HepG2 (cell line): ENCODE data around the gene PSMA7. TPM values are rescaled to one million over a fixed set of nuclear protein-coding genes. Genes with fewer than 3 reads are reported as not detected.

Experiments used
- ATM ChIP-seq: fragments of 450-650 bp; IDR thresholded peaks from 2 replicates; pipeline ENCODE4 v1.7.1; 2017; ENCODE audit warnings: mild to moderate bottlenecking, borderline replicate concordance
- ERF ChIP-seq: IDR thresholded peaks from 2 replicates; pipeline ENCODE4 v1.6.1; 2018; ENCODE audit warnings: missing biosample characterization, missing genetic modification reagents
- IRF2 ChIP-seq: IDR thresholded peaks from 2 replicates; pipeline ENCODE4 v1.6.1; 2018; ENCODE audit warnings: missing genetic modification reagents, missing compliant biosample characterization
- KDM5B ChIP-seq: sonication (generic); formaldehyde crosslinking; IDR thresholded peaks from 2 replicates; pipeline ENCODE4 v1.4.0; 2020; ENCODE audit warnings: missing genetic modification reagents, mild to moderate bottlenecking, borderline replicate concordance
- MXD4 ChIP-seq: IDR thresholded peaks from 2 replicates; pipeline ENCODE4 v1.6.1; 2016; ENCODE audit warnings: mild to moderate bottlenecking, missing biosample characterization, missing genetic modification reagents
- NFE2 ChIP-seq: sonication (generic); formaldehyde crosslinking; IDR thresholded peaks from 2 replicates; pipeline ENCODE4 v1.4.0; 2020; ENCODE audit warnings: missing genetic modification reagents
- ZNF10 ChIP-seq: sonication (generic); formaldehyde crosslinking; IDR thresholded peaks from 2 replicates; pipeline ENCODE4 v1.4.0; 2020; ENCODE audit warnings: mild to moderate bottlenecking, low read depth, missing genetic modification reagents, borderline replicate concordance
- ZNF34 ChIP-seq: sonication (generic); formaldehyde crosslinking; IDR thresholded peaks from 2 replicates; pipeline ENCODE4 v1.4.0; 2020; ENCODE audit warnings: mild to moderate bottlenecking, missing genetic modification reagents, borderline replicate concordance
- ZNF354B ChIP-seq: sonication (generic); formaldehyde crosslinking; IDR thresholded peaks from 2 replicates; pipeline ENCODE4 v1.8.0; 2022; ENCODE audit warnings: mild to moderate bottlenecking, missing genetic modification reagents
- ZNF431 ChIP-seq: sonication (generic); formaldehyde crosslinking; IDR thresholded peaks from 2 replicates; pipeline ENCODE4 v1.9.0; 2022; ENCODE audit warnings: missing genetic modification reagents, low read depth, mild to moderate bottlenecking, borderline replicate concordance
- ZNF557 ChIP-seq: sonication (generic); formaldehyde crosslinking; IDR thresholded peaks from 2 replicates; pipeline ENCODE4 v1.4.0; 2020; ENCODE audit warnings: missing genetic modification reagents
- ZNF570 ChIP-seq: sonication (generic); formaldehyde crosslinking; IDR thresholded peaks from 2 replicates; pipeline ENCODE4 v1.4.0; 2020; ENCODE audit warnings: mild to moderate bottlenecking, missing genetic modification reagents, borderline replicate concordance
- ZNF772 ChIP-seq: sonication (generic); formaldehyde crosslinking; IDR thresholded peaks from 2 replicates; pipeline ENCODE4 v1.5.0; 2020; ENCODE audit warnings: mild to moderate bottlenecking, missing genetic modification reagents
- polyA plus RNA-seq, 8 experiments: library from polyadenylated mRNA; depleted of rRNA in 3 of 8; stranded (reverse) in 7 of 8; unstranded in 1 of 8; fragments of >200 nt; fragmentation: Illumina TruSeq in 4 of 8; extraction: Trizol in 4 of 8; gene quantifications; 2 replicates each; pipeline versions ENCODE4 v1.2.1 to v1.2.3, GENCODE V29; 2011 to 2016; ENCODE audit warnings: low read depth in 4 of 8, missing spikeins in 1 of 8, mixed read lengths in 1 of 8; ENCODE audit not compliant: insufficient read depth in 1 of 8
- total RNA-seq, 5 experiments: library from RNA; depleted of rRNA; stranded (reverse); fragments of >200 nt; fragmentation: Illumina TruSeq; extraction: Trizol; gene quantifications; 2 replicates each; pipeline ENCODE4 v1.2.3, GENCODE V29; 2016; ENCODE audit warnings: low read depth in 1 of 5
- TF ChIP-seq, protein P1 (sequence below): sonication (generic); formaldehyde crosslinking; IDR thresholded peaks from 2 replicates; pipeline ENCODE4 v1.5.1; 2020; ENCODE audit warnings: mild to moderate bottlenecking, missing genetic modification reagents
- TF ChIP-seq, protein P2 (sequence below): sonication (generic); formaldehyde crosslinking; IDR thresholded peaks from 2 replicates; pipeline ENCODE4 v1.4.0; 2020; ENCODE audit warnings: missing genetic modification reagents, mild to moderate bottlenecking, borderline replicate concordance
- TF ChIP-seq, protein P3 (sequence below): sonication (generic); formaldehyde crosslinking; IDR thresholded peaks from 2 replicates; pipeline ENCODE4 v1.4.0; 2020; ENCODE audit warnings: missing genetic modification reagents
- TF ChIP-seq, protein P4 (sequence below): sonication (generic); formaldehyde crosslinking; IDR thresholded peaks from 2 replicates; pipeline ENCODE4 v1.9.0; 2022; ENCODE audit warnings: low read depth, missing genetic modification reagents
- TF ChIP-seq, protein P5 (sequence below): sonication (generic); formaldehyde crosslinking; IDR thresholded peaks from 2 replicates; pipeline ENCODE4 v1.4.0; 2020; ENCODE audit warnings: missing genetic modification reagents

PSMA7 gene
- total and polyA plus RNA-seq, 2 of the 13 experiments (the other 11 are each of a cell fraction or from before 2014, with no cell fraction given), result 531 to 631 TPM

DNA sequence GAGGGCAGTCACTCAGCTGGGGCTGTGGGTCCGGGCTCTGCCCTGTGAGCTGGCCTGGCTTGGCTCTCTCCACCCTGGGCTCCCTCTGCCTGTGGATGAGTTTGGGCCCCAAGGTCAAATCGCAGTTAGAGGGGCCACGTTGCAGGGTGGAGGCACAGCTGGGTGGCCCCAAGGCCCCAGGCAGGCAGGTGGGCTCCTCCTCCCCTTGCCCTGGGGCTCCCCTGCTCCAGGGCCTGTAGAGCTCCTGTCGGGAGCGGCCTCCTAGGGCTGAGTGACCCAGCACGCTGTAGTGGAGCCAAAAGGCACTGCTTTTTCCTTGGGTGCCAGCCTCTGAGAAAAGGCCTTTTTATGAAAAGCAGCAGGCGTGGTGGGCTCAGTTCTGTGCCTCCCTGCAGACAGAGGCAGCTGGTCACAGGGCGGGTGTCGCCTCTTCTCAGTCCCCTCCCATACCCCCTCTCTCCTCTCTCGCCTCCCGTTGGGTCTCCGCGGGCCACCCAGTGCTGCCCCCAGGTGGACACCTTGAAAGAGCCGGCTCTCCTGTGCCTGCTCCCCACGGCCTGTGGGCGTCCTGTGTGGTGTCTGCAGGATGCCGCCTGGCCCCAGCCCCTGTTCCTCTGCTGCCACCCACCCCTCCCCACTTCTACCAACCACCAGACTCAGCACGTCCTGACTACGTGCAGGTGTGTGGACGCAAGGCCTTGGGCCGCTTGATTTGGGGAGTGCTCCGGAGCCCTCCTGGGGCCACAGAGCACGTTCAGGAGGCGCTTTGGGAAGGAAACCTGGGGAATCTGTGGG is 13.6 kb upstream of the PSMA7 start (continued):
- TF ChIP-seq, protein P1, sequence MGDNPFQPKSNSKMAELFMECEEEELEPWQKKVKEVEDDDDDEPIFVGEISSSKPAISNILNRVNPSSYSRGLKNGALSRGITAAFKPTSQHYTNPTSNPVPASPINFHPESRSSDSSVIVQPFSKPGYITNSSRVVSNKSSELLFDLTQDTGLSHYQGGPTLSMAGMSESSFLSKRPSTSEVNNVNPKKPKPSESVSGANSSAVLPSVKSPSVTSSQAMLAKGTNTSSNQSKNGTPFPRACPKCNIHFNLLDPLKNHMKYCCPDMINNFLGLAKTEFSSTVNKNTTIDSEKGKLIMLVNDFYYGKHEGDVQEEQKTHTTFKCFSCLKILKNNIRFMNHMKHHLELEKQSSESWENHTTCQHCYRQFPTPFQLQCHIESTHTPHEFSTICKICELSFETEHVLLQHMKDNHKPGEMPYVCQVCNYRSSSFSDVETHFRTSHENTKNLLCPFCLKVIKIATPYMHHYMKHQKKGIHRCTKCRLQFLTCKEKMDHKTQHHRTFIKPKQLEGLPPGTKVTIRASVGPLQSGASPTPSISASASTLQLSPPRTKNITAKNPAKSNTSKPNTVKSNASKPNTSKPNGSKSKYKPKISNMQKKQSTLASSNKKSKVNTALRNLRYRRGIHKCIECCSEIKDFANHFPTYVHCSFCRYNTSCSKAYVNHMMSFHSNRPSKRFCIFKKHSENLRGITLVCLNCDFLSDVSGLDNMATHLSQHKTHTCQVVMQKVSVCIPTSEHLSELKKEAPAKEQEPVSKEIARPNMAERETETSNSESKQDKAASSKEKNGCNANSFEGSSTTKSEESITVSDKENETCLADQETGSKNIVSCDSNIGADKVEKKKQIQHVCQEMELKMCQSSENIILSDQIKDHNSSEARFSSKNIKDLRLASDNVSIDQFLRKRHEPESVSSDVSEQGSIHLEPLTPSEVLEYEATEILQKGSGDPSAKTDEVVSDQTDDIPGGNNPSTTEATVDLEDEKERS, result 0 out of 2 replicates have a peak, but pooled peaks have one; percentile 19
- TF ChIP-seq, protein P2, sequence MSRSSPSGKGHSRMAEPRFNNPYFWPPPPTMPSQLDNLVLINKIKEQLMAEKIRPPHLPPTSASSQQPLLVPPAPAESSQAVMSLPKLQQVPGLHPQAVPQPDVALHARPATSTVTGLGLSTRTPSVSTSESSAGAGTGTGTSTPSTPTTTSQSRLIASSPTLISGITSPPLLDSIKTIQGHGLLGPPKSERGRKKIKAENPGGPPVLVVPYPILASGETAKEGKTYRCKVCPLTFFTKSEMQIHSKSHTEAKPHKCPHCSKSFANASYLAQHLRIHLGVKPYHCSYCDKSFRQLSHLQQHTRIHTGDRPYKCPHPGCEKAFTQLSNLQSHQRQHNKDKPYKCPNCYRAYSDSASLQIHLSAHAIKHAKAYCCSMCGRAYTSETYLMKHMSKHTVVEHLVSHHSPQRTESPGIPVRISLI (CRISPR knock-in tag), result 0 out of 2 replicates have a peak, but pooled peaks have one; percentile 16
- no peak for TF ChIP-seq ZNF557
- no peak for TF ChIP-seq ZNF354B
- no peak for TF ChIP-seq ZNF431
- TF ChIP-seq ERF (CRISPR knock-in tag), result peak; percentile 45; the same call in 1 of the 2 replicates
- TF ChIP-seq NFE2, result no peak
- TF ChIP-seq, protein P3, sequence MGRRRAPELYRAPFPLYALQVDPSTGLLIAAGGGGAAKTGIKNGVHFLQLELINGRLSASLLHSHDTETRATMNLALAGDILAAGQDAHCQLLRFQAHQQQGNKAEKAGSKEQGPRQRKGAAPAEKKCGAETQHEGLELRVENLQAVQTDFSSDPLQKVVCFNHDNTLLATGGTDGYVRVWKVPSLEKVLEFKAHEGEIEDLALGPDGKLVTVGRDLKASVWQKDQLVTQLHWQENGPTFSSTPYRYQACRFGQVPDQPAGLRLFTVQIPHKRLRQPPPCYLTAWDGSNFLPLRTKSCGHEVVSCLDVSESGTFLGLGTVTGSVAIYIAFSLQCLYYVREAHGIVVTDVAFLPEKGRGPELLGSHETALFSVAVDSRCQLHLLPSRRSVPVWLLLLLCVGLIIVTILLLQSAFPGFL (CRISPR knock-in tag), result no peak
- TF ChIP-seq ZNF10, result 0 out of 2 replicates have a peak, but pooled peaks have one; percentile 56
- TF ChIP-seq ZNF34 (CRISPR knock-in tag), result no peak
- peak; percentile 60; the same call in 1 of the 2 replicates for TF ChIP-seq IRF2
- peak; percentile 60; the same call in 1 of the 2 replicates for TF ChIP-seq ZNF772 (CRISPR knock-in tag)
- no peak for TF ChIP-seq ZNF570
- TF ChIP-seq KDM5B (CRISPR knock-in tag), result peak; percentile 54; the same call in 1 of the 2 replicates
- TF ChIP-seq, protein P4, sequence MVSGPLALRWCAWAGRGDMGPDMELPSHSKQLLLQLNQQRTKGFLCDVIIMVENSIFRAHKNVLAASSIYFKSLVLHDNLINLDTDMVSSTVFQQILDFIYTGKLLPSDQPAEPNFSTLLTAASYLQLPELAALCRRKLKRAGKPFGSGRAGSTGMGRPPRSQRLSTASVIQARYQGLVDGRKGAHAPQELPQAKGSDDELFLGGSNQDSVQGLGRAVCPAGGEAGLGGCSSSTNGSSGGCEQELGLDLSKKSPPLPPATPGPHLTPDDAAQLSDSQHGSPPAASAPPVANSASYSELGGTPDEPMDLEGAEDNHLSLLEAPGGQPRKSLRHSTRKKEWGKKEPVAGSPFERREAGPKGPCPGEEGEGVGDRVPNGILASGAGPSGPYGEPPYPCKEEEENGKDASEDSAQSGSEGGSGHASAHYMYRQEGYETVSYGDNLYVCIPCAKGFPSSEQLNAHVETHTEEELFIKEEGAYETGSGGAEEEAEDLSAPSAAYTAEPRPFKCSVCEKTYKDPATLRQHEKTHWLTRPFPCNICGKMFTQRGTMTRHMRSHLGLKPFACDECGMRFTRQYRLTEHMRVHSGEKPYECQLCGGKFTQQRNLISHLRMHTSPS (CRISPR knock-in tag), result peak; percentile 48; the same call in 1 of the 2 replicates
- 0 out of 2 replicates have a peak, but pooled peaks have one; percentile 28 for TF ChIP-seq MXD4 (CRISPR knock-in tag)
- no peak for TF ChIP-seq ATM
- TF ChIP-seq, protein P5, sequence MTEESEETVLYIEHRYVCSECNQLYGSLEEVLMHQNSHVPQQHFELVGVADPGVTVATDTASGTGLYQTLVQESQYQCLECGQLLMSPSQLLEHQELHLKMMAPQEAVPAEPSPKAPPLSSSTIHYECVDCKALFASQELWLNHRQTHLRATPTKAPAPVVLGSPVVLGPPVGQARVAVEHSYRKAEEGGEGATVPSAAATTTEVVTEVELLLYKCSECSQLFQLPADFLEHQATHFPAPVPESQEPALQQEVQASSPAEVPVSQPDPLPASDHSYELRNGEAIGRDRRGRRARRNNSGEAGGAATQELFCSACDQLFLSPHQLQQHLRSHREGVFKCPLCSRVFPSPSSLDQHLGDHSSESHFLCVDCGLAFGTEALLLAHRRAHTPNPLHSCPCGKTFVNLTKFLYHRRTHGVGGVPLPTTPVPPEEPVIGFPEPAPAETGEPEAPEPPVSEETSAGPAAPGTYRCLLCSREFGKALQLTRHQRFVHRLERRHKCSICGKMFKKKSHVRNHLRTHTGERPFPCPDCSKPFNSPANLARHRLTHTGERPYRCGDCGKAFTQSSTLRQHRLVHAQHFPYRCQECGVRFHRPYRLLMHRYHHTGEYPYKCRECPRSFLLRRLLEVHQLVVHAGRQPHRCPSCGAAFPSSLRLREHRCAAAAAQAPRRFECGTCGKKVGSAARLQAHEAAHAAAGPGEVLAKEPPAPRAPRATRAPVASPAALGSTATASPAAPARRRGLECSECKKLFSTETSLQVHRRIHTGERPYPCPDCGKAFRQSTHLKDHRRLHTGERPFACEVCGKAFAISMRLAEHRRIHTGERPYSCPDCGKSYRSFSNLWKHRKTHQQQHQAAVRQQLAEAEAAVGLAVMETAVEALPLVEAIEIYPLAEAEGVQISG, result peak; percentile 46; the same call in 1 of the 2 replicates
